HG03103 (cell line): ENCODE measurements around the gene ARHGAP25.
A peak's percentile ranks its signal among the peaks of the same experiment; 100 is the strongest.

Experiments
- ATAC-seq: cut with Tn5 transposase; IDR thresholded peaks from one replicate; pipeline ENCODE4 v1.9.1; 2021; ENCODE audit warnings: low read depth; ENCODE audit not compliant: unreplicated experiment

ARHGAP25 gene

GRCh38 chr2:68741805-68742306 is 7.2 kb downstream of the ARHGAP25 start:
- ATAC-seq: no peak

GRCh38 chr2:68742626-68743415 is 8.2 kb downstream of the ARHGAP25 start:
- ATAC-seq: no peak

- ATAC-seq: no peak
Observed at GRCh38 chr2:68743531-68743930, 8.9 kb downstream of the ARHGAP25 start.

- ATAC-seq: no peak
Observed at GRCh38 chr2:68744366-68744912, 9.8 kb downstream of the ARHGAP25 start.

GRCh38 chr2:68745006-68745405 is 10.4 kb downstream of the ARHGAP25 start:
- ATAC-seq: no peak

DNA sequence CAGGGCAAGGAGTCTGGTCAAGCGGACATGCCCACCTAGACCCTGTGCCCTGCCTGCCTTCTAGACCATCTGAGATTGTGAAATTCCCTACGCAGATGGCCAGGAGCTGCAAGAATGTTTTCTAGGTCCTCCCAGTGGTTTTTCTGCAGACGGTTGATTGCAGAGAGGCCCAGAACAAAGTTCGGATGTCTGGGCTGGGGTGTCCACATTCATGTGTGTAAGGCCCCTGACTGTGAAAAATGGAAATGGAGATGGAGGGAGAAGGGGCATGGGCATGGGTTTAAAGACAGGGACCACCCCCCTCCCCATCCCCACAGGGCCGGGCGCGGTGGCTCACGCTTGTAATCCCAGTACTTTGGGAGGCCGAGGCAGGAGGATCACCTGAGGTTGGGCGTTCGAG is 11.8 kb downstream of the ARHGAP25 start:
- no peak for ATAC-seq

GRCh38 chr2:68747413-68747812 is 12.8 kb downstream of the ARHGAP25 start:
- ATAC-seq: no peak

DNA sequence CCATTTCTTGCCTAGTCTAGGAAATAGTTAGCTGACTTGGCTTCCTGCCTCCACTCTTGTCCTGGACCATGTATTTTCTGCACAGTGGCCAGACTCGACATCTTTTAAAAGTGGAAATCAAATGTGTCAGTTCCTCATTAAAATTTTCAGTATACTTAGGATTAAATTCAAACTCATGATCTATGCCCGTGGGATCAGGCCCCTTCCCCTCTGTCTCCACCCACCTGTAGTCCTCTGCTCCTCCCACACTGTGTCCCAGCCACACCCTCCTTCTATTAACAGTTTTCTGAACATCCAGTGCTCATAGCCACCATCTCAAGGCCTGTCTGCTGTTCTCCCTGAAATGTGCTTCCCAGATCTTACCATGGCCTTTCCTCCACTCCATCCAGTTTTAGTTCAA is 13.3 kb downstream of the ARHGAP25 start:
- ATAC-seq: no peak

DNA sequence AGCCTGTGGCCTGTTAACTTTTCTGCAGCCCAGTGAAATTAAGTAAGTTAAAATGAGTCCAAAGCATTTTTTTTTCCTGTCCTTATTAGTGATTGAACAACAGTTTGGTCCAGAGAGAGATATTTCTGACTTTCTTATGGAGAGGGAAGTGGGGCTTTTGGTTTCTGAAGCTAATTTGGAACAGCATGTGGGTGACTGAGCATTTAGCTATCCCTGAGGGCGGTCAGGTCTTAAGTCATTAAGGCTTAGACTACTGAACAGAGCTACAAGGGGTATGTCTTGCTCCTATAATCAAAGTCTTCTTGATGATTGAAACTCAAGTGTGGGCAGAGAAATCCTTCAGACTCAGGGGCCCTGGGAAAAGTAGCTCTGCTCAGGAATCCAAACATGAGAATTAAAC is 14.0 kb downstream of the ARHGAP25 start:
- ATAC-seq: no peak

GRCh38 chr2:68749345-68749744 is 14.7 kb downstream of the ARHGAP25 start:
- no peak for ATAC-seq

GRCh38 chr2:68750592-68751396 is 16.2 kb downstream of the ARHGAP25 start:
- ATAC-seq: no peak

GRCh38 chr2:68751397-68752339 is 17.1 kb downstream of the ARHGAP25 start:
- ATAC-seq: peak; percentile 75

GRCh38 chr2:68753318-68753717 is 18.7 kb downstream of the ARHGAP25 start:
- no peak for ATAC-seq

DNA sequence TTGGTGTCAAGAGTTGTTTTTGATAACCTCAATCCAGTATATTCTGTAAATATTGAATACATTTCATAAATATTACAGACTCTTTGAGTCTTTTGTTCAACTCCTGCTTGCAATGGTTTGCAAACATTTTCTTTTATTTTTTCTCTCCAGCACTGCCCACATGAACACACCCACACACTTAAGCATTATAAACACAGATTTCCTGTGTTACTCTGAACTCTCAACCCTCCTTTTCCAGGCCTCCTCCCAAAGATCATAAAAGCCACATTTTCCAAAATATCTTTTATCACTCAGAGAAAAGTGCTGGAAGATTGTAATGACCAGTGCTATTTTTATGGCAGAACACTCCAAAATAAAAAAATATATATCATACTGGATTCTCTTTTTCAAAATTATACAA is 20.5 kb downstream of the ARHGAP25 start:
- ATAC-seq: no peak

DNA sequence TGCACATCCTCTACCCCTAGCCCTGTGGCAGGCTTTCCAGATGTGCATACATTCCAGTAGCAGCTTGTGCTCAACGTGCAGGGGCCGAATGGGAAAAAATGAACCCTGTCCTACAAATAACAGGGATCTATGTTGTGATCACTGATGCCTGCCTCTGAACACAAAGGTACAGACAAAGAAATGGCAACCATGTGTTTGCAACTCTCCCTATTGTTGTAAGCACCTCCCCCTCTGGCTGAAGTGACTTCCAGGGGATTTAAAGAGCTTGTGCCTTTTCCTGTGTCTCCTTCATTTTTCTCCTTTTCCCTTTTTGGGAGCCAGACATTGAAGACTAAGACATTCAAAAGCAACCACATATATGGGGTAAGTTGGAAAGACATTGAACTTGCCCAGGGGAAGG is 21.6 kb downstream of the ARHGAP25 start:
- no peak for ATAC-seq

DNA sequence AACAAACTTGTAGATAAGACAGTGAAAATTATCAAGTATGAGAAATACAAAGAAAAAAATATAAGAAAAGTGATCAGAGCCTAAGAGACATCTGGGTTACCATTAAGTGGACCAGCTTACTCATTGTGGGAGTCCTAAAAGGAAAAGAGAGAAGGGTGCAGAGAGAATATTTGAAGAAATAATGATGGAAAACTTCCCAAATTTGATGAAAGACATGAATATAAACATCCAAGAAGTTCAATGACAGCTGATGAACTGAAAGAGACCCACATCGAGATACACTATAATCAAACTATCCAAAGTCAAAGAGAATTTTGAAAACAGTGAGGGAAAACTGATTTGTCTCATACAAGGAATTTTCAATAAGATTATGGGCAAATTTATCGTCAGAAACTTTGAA is 22.5 kb downstream of the ARHGAP25 start:
- no peak for ATAC-seq

- ATAC-seq: no peak
Observed at GRCh38 chr2:68762100-68762499, 27.5 kb downstream of the ARHGAP25 start.

- peak; percentile 33 for ATAC-seq
Observed at GRCh38 chr2:68762665-68763064, 28.1 kb downstream of the ARHGAP25 start.

GRCh38 chr2:68764041-68764805 is 29.6 kb downstream of the ARHGAP25 start:
- ATAC-seq: no peak
